ENCODE results near the gene DMGDH. TPM values are rescaled to one million over a fixed set of nuclear protein-coding genes. Genes with fewer than 3 reads are reported as not detected.

Gene DMGDH
- total RNA-seq, 1 donor from 2014 or later, result 3.1 TPM

- Mint-ChIP-seq H3K36me3 (ENCODE audit: low read depth) (peaks cover 2% of the 10 kb centered on the region), H3K9me3 (ENCODE audit: low read depth) (no peaks in the 10 kb centered on the region), H3K4me3 (ENCODE audit: unreplicated experiment) (no peak overlapping the region), H3K27ac (ENCODE audit: unreplicated experiment) (no peak overlapping the region), H3K4me1 (ENCODE audit: low read depth) (peaks cover 28% of the 10 kb centered on the region), H3K27me3 (ENCODE audit: low read depth) (no peaks in the 10 kb centered on the region)
- no peak for TF ChIP-seq CTCF (IDR thresholded peaks at IDR 0.05)
- no peak for DNase-seq (ENCODE audit: low spot score)
These were observed 89.6 kb downstream of the DMGDH start for GRCh38 chr5:78979909-78980308.

GRCh38 chr5:78979117-78979742, 90.2 kb downstream of the DMGDH start:
- peaks cover 2% of the 10 kb centered on the region for H3K36me3 Mint-ChIP-seq (ENCODE audit: low read depth)
- H3K4me1 Mint-ChIP-seq (ENCODE audit: low read depth), result peaks cover 28% of the 10 kb centered on the region
- no peak overlapping the region for H3K27ac Mint-ChIP-seq (ENCODE audit: unreplicated experiment)
- TF ChIP-seq CTCF (IDR thresholded peaks at IDR 0.05), result no peak
- no peaks in the 10 kb centered on the region for H3K9me3 Mint-ChIP-seq (ENCODE audit: low read depth)
- H3K27me3 Mint-ChIP-seq (ENCODE audit: low read depth), result no peaks in the 10 kb centered on the region
- no peak for DNase-seq (ENCODE audit: low spot score)
- H3K4me3 Mint-ChIP-seq (ENCODE audit: unreplicated experiment), result no peak overlapping the region

GRCh38 chr5:78975035-78975434, 94.4 kb downstream of the DMGDH start:
- Mint-ChIP-seq H3K36me3 (ENCODE audit: low read depth) (peaks cover 2% of the 10 kb centered on the region), H3K4me1 (ENCODE audit: low read depth) (peaks cover 17% of the 10 kb centered on the region), H3K9me3 (ENCODE audit: low read depth) (no peaks in the 10 kb centered on the region), H3K4me3 (ENCODE audit: unreplicated experiment) (no peak overlapping the region), H3K27ac (ENCODE audit: unreplicated experiment) (no peak overlapping the region), H3K27me3 (ENCODE audit: low read depth) (no peaks in the 10 kb centered on the region)
- TF ChIP-seq CTCF (IDR thresholded peaks at IDR 0.05), result no peak
- DNase-seq (ENCODE audit: low spot score), result no peak

- Mint-ChIP-seq H3K27ac (ENCODE audit: unreplicated experiment) (no peak overlapping the region), H3K27me3 (ENCODE audit: low read depth) (no peaks in the 10 kb centered on the region), H3K4me1 (ENCODE audit: low read depth) (peaks cover 17% of the 10 kb centered on the region), H3K9me3 (ENCODE audit: low read depth) (no peaks in the 10 kb centered on the region), H3K36me3 (ENCODE audit: low read depth) (peaks cover 2% of the 10 kb centered on the region), H3K4me3 (ENCODE audit: unreplicated experiment) (no peak overlapping the region)
- no peak for DNase-seq (ENCODE audit: low spot score)
- TF ChIP-seq CTCF (IDR thresholded peaks at IDR 0.05), result no peak
These were observed 94.9 kb downstream of the DMGDH start for GRCh38 chr5:78974601-78975000.

GRCh38 chr5:78974011-78974410, 95.5 kb downstream of the DMGDH start:
- Mint-ChIP-seq H3K4me3 (ENCODE audit: unreplicated experiment) (no peak overlapping the region), H3K9me3 (ENCODE audit: low read depth) (no peaks in the 10 kb centered on the region), H3K36me3 (ENCODE audit: low read depth) (peaks cover 2% of the 10 kb centered on the region), H3K27ac (ENCODE audit: unreplicated experiment) (no peak overlapping the region), H3K4me1 (ENCODE audit: low read depth) (peaks cover 17% of the 10 kb centered on the region), H3K27me3 (ENCODE audit: low read depth) (no peaks in the 10 kb centered on the region)
- no peak for DNase-seq (ENCODE audit: low spot score)
- TF ChIP-seq CTCF (IDR thresholded peaks at IDR 0.05), result no peak
